Measurements from ENCODE around the gene DRD1. TPM values are rescaled to one million over a fixed set of nuclear protein-coding genes. Genes with fewer than 3 reads are reported as not detected.
A peak's percentile ranks its signal among the peaks of the same experiment; 100 is the strongest.

DRD1 gene
- total and polyA plus RNA-seq, 2 of the 4 experiments (the other 2 are of a cell fraction), result 0.18 to 0.19 TPM

DNA sequence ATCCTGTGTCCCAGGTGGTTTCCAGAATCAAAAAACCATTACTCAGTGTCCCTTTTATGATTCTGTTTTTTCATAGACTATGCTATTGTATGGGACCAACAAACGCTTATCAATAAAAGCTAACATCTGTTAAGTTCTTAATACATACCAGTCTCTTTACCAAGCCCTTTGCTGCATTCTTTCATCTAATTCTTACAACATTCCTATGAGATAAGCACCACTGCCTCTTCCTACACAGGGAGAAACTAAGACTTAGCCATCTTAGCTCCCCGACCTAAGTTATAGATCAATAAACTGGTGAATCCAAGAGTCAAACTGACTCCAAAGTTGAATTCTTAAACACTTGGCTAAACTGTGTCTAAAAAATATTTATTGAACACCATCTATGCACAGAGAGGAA, 26.6 kb downstream of the DRD1 start:
- Histone ChIP-seq H3K9ac (ENCODE audit: low read depth, low read length) (no peak overlapping the region), H3K4me2 (ENCODE audit: low read depth, low read length) (no peak overlapping the region), H2BK20ac (ENCODE audit: low read depth, low read length) (no peak overlapping the region), H3K9me3 (ENCODE audit: control insufficient read depth, insufficient read depth, low read length) (no peaks in the 10 kb centered on the region), H2BK5ac (ENCODE audit: low read depth, low read length, poor library complexity, severe bottlenecking) (no peak overlapping the region), H3K36me3 (ENCODE audit: control insufficient read depth, insufficient read depth, low read length) (no peaks in the 10 kb centered on the region), H3K4me1 (ENCODE audit: control insufficient read depth, insufficient read depth, low read length) (no peaks in the 10 kb centered on the region), H2BK120ac (ENCODE audit: low read depth, low read length) (no peak overlapping the region), H3K4me3 (ENCODE audit: insufficient read depth, low read depth, low read length) (no peak overlapping the region), H4K8ac (ENCODE audit: low read depth in 2 of 2, low read length in 2 of 2) (no peak overlapping the region), H4K20me1 (ENCODE audit: insufficient read depth, low read length) (no peaks in the 10 kb centered on the region), H3K18ac (ENCODE audit: low read depth, low read length) (no peak overlapping the region), H4K5ac (ENCODE audit: low read depth, low read length) (no peak overlapping the region), H3K14ac (replicated peaks; ENCODE audit: low read depth, low read length) (no peak overlapping the region), H3K9me1 (ENCODE audit: insufficient read depth, low read length) (no peaks in the 10 kb centered on the region), H2AFZ (replicated peaks; ENCODE audit: low read length, poor library complexity) (no peak overlapping the region), H3K79me1 (ENCODE audit: low read depth in 1 of 2, low read length in 2 of 2) (no peaks in the 10 kb centered on the region), H3K27me3 (ENCODE audit: control insufficient read depth, insufficient read depth, low read length) (peaks cover 2% of the 10 kb centered on the region; the same call in 1 of the 2 replicates), H2BK15ac (ENCODE audit: low read depth, low read length) (no peak overlapping the region), H2AK5ac (ENCODE audit: low read depth, low read length) (no peak overlapping the region), H3K56ac (ENCODE audit: extremely low read depth, insufficient read depth, low read length) (no peak overlapping the region), H4K91ac (ENCODE audit: insufficient read depth, low read depth, low read length) (no peak overlapping the region), H3K4ac (ENCODE audit: low read depth, low read length) (no peak overlapping the region), H2AK9ac (replicated peaks; ENCODE audit: low read depth, low read length, poor library complexity) (no peak overlapping the region), H3K27ac (ENCODE audit: insufficient read depth, low read length) (no peak overlapping the region), H3K23ac (ENCODE audit: low read depth, low read length) (no peak overlapping the region)
- TF ChIP-seq MAZ (IDR thresholded peaks at IDR 0.05; ENCODE audit: borderline replicate concordance, low read depth, low read length) (no peak), CHD1 (IDR thresholded peaks at IDR 0.05; ENCODE audit: low read depth, low read length) (no peak), FOS (IDR thresholded peaks at IDR 0.05; ENCODE audit: low read depth, low read length) (no peak), MAFK (IDR thresholded peaks at IDR 0.05; ENCODE audit: low read depth, low read length) (no peak), POLR2A (IDR thresholded peaks at IDR 0.05; ENCODE audit: low read depth, low read length) (no peak)
- ATAC-seq (ENCODE audit: low read depth) (peak; percentile 51; the same call in 1 of the 2 replicates), DNase-seq (no peak)
- intact Hi-C loops (cut with micrococcal nuclease), result no loop called here
- in situ Hi-C loops (cut with MboI; ENCODE audit: low sequenced_read_pairs), result no loop called here
- POLR2A ChIA-PET (ENCODE audit: unreplicated experiment), result no interaction called here
- no CpG with 5 or more reads among the region's 2 CpGs for WGBS, 2 experiments (ENCODE audit: extremely low coverage in 2 of 2, insufficient read length in 1 of 2)
- CTCF ChIA-PET, result no interaction called here
- BruUV-seq (replicated peaks), result no TSS peak
- dilution Hi-C loops (cut with HindIII; ENCODE audit: low sequenced_read_pairs, unreplicated experiment), result no loop called here

Measured in IMR-90 (cell line).